ENCODE measurements around the gene EGR4. TPM values are rescaled to one million over a fixed set of nuclear protein-coding genes. Genes with fewer than 3 reads are reported as not detected.

Gene EGR4
- total and polyA plus RNA-seq, 2 of the 4 experiments (the other 2 are of a cell fraction): not detected

- no peak overlapping the region for H2AK5ac ChIP-seq (ENCODE audit: low read depth, low read length)
- no peak overlapping the region for H2BK5ac ChIP-seq (ENCODE audit: low read depth, low read length, poor library complexity, severe bottlenecking)
- peaks cover 19% of the 10 kb centered on the region for H3K27me3 ChIP-seq (ENCODE audit: control insufficient read depth, insufficient read depth, low read length)
- no peak for ATAC-seq (ENCODE audit: low read depth)
- no peak overlapping the region for H3K4ac ChIP-seq (ENCODE audit: low read depth, low read length)
- no peak overlapping the region for H3K9ac ChIP-seq (ENCODE audit: low read depth, low read length)
- no peak overlapping the region for H3K56ac ChIP-seq (ENCODE audit: extremely low read depth, insufficient read depth, low read length)
- no peaks in the 10 kb centered on the region for H3K4me1 ChIP-seq (ENCODE audit: control insufficient read depth, insufficient read depth, low read length)
- dilution Hi-C loops (cut with HindIII; ENCODE audit: low sequenced_read_pairs, unreplicated experiment): no loop called here
- WGBS, 2 experiments (ENCODE audit: extremely low coverage in 2 of 2, insufficient read length in 1 of 2): 90% methylated on average over 14 of the region's 28 CpGs; no CpG with 5 or more reads in 1 of the 2 experiments
- no peak overlapping the region for H4K5ac ChIP-seq (ENCODE audit: low read depth, low read length)
- TF ChIP-seq BHLHE40 (IDR thresholded peaks at IDR 0.05; ENCODE audit: low read depth, low read length) (no peak), ELK1 (IDR thresholded peaks at IDR 0.05; ENCODE audit: borderline replicate concordance, low read depth, low read length) (no peak), USF2 (IDR thresholded peaks at IDR 0.05; ENCODE audit: low read depth, low read length) (no peak), CTCF (conservative IDR thresholded peaks at IDR 0.05; ENCODE audit: low read depth, low read length) (no peak), MAFK (IDR thresholded peaks at IDR 0.05; ENCODE audit: low read depth, low read length) (no peak), SMC3 (IDR thresholded peaks at IDR 0.05; ENCODE audit: low read depth, low read length) (no peak), MAZ (IDR thresholded peaks at IDR 0.05; ENCODE audit: borderline replicate concordance, low read depth, low read length) (no peak), MXI1 (IDR thresholded peaks at IDR 0.05; ENCODE audit: borderline replicate concordance, low read depth, low read length) (no peak), RFX5 (IDR thresholded peaks at IDR 0.05; ENCODE audit: low read depth, low read length) (no peak), CEBPB (IDR thresholded peaks at IDR 0.05; ENCODE audit: low read depth, low read length) (no peak), POLR2A (IDR thresholded peaks at IDR 0.05; ENCODE audit: low read depth, low read length) (no peak), CHD1 (IDR thresholded peaks at IDR 0.05; ENCODE audit: low read depth, low read length) (no peak), RCOR1 (IDR thresholded peaks at IDR 0.05; ENCODE audit: insufficient replicate concordance, low read length) (no peak), RAD21 (IDR thresholded peaks at IDR 0.05; ENCODE audit: low read length) (no peak), NFE2L2 (IDR thresholded peaks at IDR 0.05; ENCODE audit: low read depth, low read length) (no peak), FOS (IDR thresholded peaks at IDR 0.05; ENCODE audit: low read depth, low read length) (no peak)
- H2AFZ ChIP-seq (replicated peaks; ENCODE audit: low read length, poor library complexity): no peak overlapping the region
- no peak overlapping the region for H2BK20ac ChIP-seq (ENCODE audit: low read depth, low read length)
- no peak overlapping the region for H3K4me2 ChIP-seq (ENCODE audit: low read depth, low read length)
- H3K18ac ChIP-seq (ENCODE audit: low read depth, low read length): no peak overlapping the region
- H3K9me1 ChIP-seq (ENCODE audit: insufficient read depth, low read length): peaks cover 6% of the 10 kb centered on the region; the same call in 1 of the 2 replicates
- BruUV-seq (replicated peaks): no TSS peak
- peaks cover 3% of the 10 kb centered on the region for H3K36me3 ChIP-seq (ENCODE audit: control insufficient read depth, insufficient read depth, low read length)
- ChIA-PET POLR2A (ENCODE audit: unreplicated experiment) (no interaction called here), CTCF (no interaction called here)
- peaks cover 10% of the 10 kb centered on the region; the same call in 1 of the 2 replicates for H4K20me1 ChIP-seq (ENCODE audit: insufficient read depth, low read length)
- no peak for DNase-seq
- H3K9me3 ChIP-seq (ENCODE audit: control insufficient read depth, insufficient read depth, low read length): no peaks in the 10 kb centered on the region
- H4K91ac ChIP-seq (ENCODE audit: insufficient read depth, low read depth, low read length): no peak overlapping the region
- H3K79me1 ChIP-seq (ENCODE audit: low read depth in 1 of 2, low read length in 2 of 2): no peaks in the 10 kb centered on the region
- H3K27ac ChIP-seq (ENCODE audit: insufficient read depth, low read length): no peak overlapping the region
- H3K23ac ChIP-seq (ENCODE audit: low read depth, low read length): no peak overlapping the region
- H4K8ac ChIP-seq (ENCODE audit: low read depth in 2 of 2, low read length in 2 of 2): no peak overlapping the region
- in situ Hi-C loops (cut with MboI; ENCODE audit: low sequenced_read_pairs): no loop called here
- no peak overlapping the region for H2AK9ac ChIP-seq (replicated peaks; ENCODE audit: low read depth, low read length, poor library complexity)
- H3K4me3 ChIP-seq (ENCODE audit: insufficient read depth, low read depth, low read length): no peak overlapping the region
- no peak overlapping the region for H2BK15ac ChIP-seq (ENCODE audit: low read depth, low read length)
- H3K14ac ChIP-seq (replicated peaks; ENCODE audit: low read depth, low read length): no peak overlapping the region
- intact Hi-C loops (cut with micrococcal nuclease): no loop called here
- H2BK120ac ChIP-seq (ENCODE audit: low read depth, low read length): no peak overlapping the region
Observed at GRCh38 chr2:73265298-73266060, 27.9 kb downstream of the EGR4 start.

Measured in IMR-90 (cell line).